ENCODE data around the gene SUFU. TPM values are rescaled to one million over a fixed set of nuclear protein-coding genes. Genes with fewer than 3 reads are reported as not detected.

SUFU gene
- total and polyA plus RNA-seq, 2 of the 8 experiments (the other 6 are each of a cell fraction or from before 2014, with no cell fraction given): 7.0 to 10.8 TPM

DNA sequence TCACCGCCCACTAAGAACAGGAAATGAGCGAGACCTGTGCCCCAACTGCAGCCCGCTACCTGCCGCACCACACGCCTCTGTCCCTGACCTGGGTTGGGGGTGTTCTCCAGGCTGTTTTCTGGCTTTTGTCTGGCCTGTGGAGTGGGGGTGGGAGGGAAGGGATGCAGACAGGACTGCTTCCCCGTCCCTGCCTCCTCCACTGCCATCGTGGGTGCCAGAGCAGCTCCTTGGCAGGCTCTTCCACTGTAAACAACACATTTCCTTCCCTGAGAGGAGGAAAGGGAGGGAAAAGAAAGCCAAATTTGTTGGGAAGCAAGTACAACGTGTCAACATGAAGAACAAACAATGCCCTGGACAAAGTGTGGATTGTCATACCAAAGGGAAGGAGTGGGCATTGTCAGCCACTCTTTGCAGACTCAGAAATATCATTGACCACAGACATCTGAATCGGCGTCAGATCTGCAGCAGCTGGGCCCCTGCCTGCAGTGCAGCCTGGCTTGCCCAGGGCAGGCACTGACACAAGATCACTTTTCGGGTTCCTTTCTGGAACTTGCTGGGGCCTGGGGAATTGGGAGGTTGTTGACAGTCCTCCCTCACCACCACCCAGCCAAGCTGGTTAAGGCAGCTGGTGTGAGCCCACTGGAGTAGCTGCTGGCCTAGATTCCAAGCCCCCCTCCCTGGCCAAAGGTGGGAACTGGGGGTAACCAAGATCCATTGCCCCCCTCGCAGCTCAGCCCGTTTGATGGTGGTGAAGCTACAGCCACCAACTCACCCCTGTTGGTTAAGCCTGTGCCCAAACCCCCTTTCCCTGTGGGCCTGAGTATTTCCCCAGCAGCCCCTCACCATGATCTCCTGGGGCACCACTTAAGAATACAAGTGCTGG lies 117.9 kb downstream of the SUFU start (continued):
- TF ChIP-seq CHD7 (IDR thresholded peaks at IDR 0.05; ENCODE audit: insufficient replicate concordance, low read length): no peak
- TF ChIP-seq EGR1 (IDR thresholded peaks at IDR 0.05; ENCODE audit: borderline replicate concordance, low read depth, low read length): no peak
- no peak for TF ChIP-seq POLR2AphosphoS5 (IDR thresholded peaks at IDR 0.05; ENCODE audit: low read depth, low read length)
- TF ChIP-seq, protein P1, sequence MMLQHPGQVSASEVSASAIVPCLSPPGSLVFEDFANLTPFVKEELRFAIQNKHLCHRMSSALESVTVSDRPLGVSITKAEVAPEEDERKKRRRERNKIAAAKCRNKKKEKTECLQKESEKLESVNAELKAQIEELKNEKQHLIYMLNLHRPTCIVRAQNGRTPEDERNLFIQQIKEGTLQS (IDR thresholded peaks at IDR 0.05; ENCODE audit: insufficient read depth, low read depth, low read length): no peak
- TF ChIP-seq SAP30 (IDR thresholded peaks at IDR 0.05; ENCODE audit: insufficient read depth, insufficient replicate concordance, low read length): no peak
- TF ChIP-seq BACH1 (IDR thresholded peaks at IDR 0.05; ENCODE audit: low read length): no peak
- TF ChIP-seq YY1 (IDR thresholded peaks at IDR 0.05; ENCODE audit: low read depth, low read length): no peak
- TF ChIP-seq CHD1 (IDR thresholded peaks at IDR 0.05; ENCODE audit: low read depth, low read length): no peak
- no peak for TF ChIP-seq HDAC2 (IDR thresholded peaks at IDR 0.05; ENCODE audit: borderline replicate concordance in 1 of 2, low read depth in 2 of 2, low read length in 2 of 2)

Data from H1 (cell line).